RPMI8226 (cell line): ENCODE measurements around the gene CALU.

Experiments
- DNase-seq: peaks from one replicate; pipeline ENCODE4 v3.0.0-alpha.2; 2015

CALU gene

DNA sequence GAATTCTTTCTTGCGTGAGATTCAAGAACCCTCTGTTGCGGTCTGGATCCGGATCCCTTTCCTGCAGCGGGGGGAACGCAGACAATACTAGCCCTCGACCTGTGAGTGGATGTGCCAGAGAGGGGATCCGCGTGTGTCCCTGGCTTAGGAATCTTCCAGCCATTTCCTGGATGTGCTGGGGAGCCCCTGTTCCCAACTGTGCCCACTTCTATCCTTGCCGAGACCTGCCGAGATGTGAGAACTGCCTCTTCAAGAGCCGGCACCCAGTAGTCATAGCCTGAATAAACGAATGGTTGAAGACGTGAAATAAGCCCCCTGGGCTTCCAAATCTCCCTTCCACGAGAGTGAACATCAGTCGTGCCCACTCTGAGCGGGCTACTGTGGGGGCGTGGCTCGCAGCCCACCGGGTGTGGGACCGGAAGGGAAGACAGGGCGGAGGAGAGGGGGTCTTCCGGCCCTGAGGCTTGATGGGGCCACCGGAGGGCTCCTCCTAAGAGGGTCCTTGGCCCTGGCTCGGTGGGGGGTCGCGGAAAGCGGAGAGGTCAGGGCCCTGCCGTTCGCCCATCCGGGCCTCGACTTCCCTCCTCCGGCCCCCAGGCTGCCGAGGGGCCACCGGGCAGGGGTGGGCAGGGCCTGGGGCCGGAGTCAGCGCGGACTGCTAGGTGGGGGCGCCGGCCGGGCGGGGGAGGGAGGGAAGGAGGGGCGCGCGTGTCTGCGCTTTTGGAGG is 51.3 kb downstream of the CALU start:
- DNase-seq, result no peak

DNA sequence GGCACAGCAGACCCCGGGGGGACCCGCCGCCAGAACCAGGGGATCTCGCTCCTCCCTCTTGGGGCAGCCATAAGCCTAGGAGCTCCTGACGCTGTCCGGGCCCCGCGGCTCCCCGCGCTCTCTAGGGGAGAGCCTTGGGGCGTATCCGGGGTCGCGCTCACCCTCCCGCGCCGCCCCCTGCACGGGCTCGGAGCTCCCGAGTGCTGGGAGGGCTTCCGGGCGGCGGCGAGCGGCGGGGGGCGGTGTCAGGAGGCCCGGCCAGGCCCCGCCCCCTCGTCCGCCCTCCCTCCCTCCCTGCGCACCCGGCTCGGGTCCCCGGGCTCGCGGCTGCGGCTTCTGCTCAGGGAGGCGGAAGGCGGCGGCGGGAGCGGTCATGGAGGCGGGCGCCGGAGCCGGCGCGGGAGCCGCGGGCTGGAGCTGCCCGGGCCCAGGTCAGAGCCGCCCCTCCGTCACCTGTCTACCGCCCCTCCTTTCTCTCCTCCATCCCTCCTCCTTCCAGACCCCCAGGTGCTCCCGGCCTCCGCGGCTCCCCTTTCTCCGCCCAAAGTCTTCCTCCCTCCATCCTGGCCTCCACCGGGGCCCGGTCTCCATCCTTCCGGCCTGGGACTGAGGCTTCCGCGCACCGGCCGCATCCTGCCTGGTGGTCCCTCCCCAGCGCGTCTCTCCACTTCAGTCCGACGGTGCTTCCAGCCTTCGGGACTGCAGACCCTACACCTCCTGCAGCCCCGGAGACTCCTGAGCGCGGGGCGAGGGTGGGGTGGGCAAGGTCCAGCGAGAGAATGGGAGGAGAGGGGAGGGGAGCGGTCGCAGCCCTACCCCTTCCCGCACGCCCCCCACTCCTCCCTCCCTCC is 52.2 kb downstream of the CALU start, which contains the start of gene CCDC136:
CCDC136 (plus strand) TSS at position 848 of the 851 bp plus-strand sequence. CDS start 444 bp downstream, outside the sequence.
- DNase-seq, result peak; percentile 87

DNA sequence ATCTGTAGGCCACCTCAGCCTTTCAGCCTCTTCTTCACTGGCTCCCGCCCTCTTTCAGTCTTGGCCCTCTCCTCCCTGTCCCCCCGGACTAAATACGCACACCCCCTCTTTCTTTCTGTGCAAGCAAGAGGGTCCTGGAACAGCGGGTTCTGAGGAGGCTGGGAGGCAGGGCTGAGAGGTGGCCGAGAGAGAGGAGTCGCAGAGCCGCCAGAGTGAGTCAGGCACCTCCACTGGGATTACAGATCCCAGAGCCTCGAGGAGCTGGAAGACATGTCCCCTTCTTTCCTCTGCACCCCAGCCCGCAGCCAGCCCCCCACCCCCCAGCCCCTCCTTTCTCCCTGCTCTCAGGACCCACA is 52.8 kb downstream of the CALU start:
- no peak for DNase-seq

DNA sequence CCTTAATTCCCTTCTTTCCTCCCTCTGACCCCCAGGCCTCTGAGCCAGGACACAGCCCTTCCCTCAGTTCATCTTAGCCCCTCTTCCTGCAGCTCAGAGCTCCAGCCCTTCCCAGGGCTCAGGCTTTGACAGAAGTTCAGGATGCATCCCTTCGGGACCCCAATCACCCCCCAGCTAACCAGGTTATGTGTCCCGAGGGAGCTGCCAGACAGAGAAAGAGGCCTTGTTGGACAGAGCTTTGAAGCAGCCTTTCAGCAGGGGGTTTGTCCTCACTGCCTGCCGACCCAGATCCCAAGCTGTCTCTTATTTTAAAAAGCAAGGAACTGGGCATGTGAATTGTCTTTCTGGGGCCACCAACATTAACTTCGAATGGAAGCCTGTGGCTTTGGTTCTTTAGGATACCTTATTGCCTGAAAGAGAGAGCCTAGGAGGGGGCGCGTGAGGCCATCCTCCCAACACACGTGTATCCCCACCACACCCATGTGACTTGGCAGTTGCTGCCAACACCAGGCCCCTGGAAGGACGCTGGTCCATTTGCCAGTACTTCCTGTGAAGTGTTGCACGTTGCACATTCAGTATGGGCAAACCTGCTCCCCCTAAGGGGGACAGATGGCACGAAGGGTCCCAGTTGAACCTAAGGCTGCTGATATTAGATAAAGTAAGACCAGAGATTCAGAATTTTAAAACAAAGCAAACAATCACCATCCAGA is 53.5 kb downstream of the CALU start:
- DNase-seq, result no peak

DNA sequence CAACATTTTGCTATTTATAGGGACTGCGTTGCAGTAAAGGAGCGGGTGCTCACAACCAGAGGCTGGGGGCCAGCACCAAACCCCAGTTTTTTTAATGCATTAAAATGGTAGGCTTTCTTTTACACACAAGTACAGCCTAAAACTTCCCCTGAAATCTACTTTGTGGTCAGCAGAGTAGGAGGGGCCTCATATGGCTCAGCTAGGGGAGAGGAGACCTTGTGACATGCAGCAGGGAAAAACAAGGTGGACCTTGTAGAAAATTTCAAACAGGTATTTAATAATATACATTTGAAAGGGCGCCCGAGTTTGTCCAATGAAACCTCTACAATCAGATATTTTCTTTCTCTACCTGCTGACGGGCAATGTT is 54.0 kb downstream of the CALU start:
- DNase-seq, result no peak

DNA sequence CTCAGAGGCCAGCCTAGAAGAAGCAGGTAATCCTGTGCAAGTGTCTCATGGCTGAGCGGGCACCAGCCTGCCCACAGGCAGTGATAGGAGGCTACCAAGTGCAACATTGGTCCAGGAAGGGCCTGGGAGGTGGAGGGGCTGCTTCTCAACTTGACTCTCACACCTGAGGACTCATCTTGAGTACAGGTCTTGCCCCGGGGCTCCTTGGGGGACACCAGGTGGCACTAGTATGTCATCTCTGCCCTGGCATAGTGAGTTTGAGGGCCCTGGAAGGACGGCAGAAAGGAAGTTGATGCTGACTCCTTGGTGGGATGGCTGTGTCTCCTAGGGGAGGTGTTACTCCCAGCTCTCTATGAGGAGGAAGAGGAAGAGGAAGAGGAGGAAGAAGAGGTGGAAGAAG is 54.9 kb downstream of the CALU start:
- peak; percentile 76 for DNase-seq

DNA sequence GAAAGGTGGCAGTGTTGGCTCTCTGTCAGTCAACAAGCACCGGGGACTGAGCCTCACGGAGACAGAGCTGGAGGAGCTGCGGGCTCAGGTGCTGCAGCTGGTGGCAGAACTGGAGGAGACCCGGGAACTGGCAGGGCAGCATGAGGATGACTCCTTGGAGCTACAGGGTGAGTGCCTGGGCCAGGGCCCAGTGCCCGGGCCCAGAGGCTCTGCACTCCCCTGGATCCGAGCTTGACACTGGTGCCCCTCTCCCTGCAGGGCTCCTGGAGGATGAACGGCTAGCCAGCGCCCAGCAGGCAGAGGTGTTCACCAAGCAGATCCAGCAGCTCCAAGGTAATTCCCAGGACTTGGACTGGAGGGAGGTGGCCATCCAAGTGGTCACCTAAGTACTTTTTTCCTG is 55.3 kb downstream of the CALU start:
- DNase-seq, result no peak

DNA sequence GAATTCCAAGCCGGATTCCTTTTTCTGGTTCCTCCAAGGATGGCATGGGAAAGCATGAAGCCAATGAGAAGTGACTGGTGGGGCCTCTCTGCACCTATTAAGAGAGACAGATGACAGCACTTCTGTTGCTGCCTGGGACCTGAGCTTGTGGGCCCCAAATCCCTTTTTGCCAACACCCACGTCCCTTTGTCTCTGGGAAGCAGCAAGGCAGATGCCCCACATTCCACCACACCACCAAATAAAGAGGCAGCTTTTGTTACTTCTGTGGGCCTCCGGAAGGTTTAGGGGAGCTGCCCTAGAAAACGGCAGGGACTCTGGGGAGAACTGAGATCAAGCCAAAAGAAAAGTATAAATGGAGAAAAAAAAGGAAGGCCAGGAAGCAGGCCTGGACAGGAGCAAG is 56.0 kb downstream of the CALU start:
- no peak for DNase-seq

DNA sequence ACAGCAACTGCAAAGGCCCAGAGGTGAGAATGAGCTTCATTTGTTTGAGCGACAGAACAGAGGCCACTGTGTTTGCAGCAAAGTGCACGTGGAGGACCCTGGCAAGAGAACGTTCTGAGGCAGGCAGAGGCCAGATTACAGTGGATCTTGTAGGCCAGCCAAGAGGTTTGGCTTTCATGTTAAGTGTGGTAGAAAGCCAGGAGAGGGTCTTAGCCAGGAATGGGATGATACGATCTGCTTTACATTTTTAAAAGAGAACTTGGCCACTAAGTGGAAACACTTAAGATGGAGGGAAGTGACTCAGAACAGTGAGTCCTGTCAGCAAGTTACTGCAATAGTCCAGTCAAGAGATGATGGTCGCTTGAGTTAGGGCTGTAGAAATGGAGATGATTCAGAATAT is 57.2 kb downstream of the CALU start:
- DNase-seq, result no peak

DNA sequence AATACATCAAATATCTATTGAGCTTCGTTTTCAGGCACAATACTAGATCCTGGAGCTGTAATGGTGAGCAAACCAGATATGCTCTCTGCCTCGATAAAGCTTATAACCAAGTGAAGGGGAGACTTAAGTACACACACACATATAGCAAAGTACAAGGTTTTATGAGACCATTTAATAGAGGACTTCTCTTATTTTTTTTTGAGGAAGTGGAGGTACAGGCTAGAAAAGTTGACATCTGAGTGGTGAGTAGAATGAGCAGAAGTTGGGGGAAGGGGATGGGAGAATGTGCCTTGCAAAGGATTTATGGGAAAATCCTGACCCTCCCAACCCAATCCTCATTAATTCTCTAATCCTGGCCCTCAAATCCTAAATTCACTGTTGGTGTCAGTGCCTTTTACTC is 60.3 kb downstream of the CALU start:
- no peak for DNase-seq

DNA sequence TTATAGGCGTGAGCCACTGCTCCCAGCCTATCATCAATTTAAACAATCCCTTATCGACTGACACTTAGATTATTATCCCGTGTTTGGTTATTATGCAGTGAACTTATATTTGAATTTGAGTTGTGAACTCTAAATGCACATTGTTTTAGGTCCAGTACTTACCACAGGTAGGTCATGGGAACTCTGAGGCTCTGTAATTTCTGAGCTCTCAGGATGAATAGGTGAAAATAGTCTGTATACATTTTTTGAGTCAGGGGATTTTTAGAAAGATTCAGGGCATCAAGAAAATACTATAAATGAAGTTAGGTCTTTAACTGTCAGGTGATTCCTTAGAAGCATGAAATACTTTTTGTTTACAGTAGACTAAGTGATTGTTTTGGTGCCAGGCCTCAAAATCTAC is 61.4 kb downstream of the CALU start:
- DNase-seq, result no peak

DNA sequence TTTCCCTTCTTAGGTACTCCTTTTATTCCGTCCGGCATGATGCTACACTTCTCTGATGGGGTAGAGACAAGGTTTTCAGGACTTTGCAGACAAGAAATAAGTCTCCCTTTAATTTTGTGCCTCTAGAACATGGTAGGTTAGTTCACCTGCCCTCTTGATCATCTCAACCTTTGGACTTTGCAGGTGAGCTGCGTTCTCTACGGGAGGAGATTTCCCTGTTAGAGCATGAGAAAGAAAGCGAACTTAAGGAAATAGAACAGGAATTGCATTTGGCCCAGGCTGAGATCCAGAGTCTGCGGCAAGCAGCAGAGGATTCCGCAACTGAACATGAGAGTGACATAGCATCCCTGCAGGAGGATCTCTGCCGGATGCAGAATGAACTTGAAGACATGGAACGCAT is 61.8 kb downstream of the CALU start:
- no peak for DNase-seq

DNA sequence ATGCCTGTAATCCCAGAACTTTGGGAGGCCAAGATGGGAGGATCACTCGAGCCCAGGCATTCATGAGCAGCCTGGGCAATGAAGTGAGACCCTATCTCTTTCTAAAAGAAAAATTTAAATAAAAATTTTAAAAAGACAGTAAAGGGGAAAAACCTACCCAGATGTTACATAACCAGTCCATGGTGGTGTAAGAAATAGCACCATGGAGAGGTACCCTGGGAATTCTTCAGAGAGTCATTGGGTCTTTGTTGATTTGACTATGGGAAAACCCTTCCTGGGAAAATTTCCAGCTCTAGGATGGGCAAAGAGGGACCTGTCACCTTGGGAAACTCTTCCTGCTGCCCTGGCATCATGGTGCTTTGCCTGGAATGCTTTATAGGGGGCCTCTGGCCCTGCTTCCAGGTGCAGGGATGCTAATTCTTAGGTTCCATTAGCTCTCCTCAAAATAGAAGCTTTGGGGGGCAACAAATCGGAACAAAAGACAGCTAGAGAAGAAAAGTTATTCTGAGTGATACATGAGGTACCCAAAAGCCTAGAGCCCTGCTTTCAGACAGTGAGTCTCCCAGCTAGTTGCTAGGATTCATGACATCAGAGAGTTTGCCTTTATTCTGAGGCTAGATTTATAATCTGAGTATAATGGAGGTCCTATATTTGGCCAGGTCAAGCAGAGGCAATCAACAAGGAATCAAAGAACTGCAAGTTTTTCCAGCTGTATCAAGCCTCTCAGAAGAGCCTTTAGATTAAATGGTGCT is 62.7 kb downstream of the CALU start:
- no peak for DNase-seq

DNA sequence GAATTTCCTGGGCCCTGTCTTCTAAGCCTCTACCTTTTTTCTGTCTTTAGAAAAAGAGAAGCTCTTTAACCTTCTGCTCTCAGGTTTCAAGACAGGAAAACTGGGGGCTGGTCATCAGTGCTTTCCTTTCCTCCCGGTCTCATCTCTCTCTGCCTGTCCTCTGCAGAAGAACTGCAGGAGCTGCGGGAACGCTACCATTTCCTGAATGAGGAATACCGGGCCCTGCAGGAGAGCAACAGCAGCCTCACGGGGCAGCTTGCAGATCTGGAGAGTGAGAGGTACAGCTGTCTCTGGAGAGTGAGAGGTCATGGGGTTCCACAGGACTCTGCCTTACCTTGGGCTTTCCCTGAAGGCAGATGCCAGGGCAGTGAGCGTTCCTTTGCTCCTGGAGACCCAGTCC is 65.3 kb downstream of the CALU start:
- DNase-seq, result no peak

DNA sequence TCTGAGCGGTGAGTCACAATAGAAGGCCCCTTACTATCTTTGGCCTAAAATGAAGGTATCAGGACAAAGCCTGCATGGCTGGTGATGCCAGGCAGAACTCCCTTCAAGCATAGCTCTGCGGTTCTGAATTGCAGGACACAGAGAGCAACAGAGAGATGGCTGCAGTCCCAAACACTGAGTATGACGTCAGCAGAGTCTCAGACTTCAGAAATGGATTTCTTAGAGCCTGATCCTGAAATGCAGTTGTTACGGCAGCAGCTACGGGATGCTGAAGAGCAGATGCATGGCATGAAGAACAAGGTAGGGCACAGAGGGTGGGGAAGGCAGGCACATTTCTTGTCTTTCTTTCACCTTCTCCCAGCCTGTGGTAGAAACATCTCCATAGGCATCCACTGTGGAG is 66.1 kb downstream of the CALU start:
- DNase-seq, result no peak

DNA sequence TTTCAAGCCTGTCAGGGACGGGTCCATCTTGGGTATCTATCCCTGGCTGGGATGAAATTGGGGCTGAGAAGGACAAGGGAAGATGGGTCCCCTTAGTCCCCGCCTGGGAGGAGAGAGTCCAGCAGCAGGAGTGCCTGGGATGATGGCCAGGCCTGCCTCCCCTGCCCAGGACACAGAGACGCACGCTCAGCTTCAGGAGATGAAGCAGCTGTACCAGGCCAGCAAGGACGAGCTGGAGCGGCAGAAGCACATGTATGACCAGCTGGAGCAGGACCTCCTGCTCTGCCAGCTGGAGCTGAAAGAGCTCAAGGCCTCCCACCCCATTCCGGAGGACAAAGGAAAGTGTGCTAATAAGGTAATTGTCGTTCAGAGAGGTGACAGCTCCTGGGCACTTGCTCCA is 68.0 kb downstream of the CALU start:
- no peak for DNase-seq

DNA sequence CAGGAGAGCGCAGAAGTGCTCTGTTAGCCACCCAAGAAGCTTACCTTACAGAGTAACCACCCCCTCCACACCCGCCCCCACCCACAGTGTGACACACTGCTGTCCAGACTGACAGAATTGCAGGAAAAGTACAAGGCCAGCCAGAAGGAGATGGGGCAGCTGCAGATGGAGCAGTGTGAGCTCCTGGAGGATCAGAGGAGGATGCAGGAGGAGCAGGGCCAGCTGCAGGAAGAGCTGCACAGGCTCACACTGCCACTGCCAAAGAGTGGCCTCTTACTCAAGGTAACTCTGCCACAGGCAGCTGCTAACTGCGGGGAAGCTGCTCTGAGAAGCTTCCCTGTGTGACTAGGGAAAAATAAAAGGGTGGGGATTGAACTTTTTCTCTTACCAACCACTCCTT is 70.2 kb downstream of the CALU start:
- DNase-seq, result no peak

DNA sequence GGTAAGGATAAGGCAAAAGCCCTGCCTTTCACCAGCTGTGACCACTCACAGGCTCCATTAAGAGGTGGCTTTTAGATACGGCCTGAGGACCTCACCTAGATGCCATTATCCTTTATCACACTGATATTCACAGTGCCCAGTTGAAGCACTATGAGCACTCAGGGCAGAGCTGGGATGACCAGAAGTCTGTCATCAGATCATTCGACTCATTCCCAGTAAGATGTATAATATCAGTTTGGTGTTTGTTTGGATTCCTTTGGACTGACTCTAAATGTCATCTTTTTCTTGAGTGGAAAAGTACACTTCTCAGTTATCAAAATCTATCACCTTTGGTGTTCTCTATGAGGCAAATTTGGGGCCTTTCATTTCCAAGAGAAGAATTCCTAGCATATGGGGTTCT is 71.3 kb downstream of the CALU start:
- no peak for DNase-seq

DNA sequence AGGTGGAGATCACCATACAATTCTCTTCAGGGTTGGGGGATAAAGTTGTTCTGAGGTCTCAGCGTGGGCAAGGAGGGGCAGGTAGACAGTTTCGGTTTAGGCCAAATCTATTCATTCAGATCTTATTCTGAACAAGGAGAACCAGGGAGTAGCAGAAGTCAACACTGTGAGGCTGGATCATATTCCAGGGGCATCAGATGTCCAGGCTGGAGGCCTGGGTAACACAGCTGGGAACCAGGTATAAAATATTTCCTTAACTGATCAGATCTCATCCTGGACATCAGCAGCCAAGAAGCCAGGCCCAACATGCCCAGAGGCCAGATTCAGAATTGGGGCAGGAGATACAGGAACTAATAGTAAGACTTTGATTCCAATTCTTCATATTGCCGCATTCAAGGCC is 71.8 kb downstream of the CALU start:
- DNase-seq, result no peak

DNA sequence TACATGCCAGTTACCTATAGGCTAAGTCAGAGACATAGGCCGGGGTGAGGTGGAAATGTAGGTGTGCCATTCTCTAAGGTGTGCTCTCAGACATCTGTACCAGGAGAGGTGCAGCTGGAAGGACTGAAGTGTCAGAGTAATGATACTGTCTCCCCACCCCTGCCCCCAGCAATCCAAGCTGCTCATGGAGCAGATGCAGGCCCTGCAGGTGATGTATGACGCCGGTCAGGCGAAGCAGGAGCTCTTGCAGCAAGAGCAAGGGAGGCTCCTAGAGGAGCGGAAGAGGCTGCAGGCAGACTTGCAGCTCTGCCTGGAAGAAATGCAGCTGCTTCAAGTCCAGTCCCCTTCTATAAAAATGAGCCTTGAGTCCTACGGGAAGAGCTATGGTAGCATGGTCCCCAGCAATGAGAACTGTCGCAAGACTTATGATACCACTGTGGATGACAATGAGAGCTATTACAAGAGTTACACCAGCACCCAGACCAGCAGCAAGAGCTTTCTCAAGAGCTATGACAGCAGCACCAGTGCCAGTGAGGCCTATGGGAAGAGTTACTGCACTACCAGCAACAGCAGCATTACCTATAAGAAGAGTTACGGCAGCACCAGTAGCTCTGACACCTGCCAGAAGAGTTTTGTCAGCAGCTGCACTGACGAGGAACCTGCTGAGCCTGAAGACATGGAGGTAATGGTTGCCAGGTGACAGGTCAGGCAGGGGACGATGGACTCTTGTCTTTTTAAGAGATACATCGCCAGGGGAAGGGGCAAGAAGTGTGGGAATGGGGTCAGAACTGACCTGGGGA is 72.7 kb downstream of the CALU start:
- peak; percentile 94 for DNase-seq

DNA sequence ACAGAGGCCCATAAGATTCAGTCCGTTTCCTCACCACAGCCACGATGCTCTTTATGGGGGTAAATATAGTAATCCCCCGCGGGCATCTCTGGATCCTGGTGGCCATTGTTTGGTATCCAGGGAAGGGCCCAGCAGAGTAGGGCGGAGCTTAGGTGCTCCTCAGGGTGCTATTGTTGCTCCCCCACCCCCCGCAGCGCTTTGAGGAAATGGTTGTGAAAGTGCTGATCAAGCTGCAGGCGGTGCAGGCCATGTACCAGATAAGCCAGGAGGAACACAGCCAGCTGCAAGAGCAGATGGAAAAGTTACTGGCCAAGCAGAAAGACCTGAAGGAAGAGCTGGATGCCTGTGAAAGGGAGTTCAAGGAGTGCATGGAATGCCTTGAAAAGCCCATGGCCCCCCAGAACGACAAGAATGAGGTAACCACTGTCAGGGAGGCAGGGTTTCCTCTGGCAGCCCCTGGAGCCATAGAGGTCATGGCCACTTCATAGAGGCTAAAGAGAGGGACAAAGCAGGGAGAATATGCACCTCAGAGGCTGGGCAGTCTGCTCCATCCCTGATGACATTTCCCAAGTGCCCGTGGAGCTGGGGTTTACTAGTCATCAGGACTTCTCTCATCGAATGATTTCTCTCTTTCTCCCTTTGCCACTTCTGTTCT is 73.5 kb downstream of the CALU start:
- DNase-seq, result peak; percentile 96

DNA sequence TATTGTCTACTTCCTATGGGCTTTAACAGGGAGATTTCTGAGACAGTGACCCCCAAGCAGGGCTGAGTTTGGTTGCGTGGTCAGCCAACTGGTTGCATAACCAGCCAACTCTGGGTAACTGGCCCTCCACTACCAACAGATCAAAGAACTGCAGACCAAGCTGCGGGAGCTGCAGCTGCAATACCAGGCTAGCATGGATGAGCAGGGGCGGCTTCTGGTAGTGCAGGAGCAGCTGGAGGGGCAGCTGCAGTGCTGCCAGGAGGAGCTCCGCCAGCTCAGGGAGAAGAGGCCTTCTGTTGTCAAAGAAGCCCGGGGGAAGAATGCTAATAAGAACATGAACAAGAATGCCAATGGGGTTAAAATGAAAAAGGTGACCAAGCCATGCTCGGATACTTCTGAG is 75.3 kb downstream of the CALU start:
- no peak for DNase-seq
